ENCODE measurements around the gene ITPRIP.

ITPRIP gene

DNA sequence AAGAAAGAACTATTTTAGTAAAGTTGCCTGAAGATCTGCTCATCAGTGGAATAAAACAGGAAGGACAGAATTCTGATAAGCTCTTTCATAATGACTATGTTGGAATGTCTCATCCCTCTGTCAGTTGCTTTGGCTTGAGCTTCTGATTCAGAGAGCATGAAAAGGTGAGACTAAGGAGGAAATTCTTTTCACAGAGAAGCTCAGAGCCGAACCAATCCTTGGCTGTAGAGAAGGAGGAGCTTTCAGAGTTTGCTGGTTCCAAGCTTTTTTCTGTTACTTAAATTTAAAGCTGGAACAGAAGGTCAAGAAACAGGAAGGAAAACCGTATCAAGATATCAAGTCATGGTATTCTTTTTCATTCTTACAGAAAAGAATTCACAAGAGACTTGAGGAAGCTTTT lies 45.3 kb downstream of the ITPRIP start:
- in situ Hi-C loops (cut with HindIII; ENCODE audit: low sequenced_read_pairs): no loop called here

DNA sequence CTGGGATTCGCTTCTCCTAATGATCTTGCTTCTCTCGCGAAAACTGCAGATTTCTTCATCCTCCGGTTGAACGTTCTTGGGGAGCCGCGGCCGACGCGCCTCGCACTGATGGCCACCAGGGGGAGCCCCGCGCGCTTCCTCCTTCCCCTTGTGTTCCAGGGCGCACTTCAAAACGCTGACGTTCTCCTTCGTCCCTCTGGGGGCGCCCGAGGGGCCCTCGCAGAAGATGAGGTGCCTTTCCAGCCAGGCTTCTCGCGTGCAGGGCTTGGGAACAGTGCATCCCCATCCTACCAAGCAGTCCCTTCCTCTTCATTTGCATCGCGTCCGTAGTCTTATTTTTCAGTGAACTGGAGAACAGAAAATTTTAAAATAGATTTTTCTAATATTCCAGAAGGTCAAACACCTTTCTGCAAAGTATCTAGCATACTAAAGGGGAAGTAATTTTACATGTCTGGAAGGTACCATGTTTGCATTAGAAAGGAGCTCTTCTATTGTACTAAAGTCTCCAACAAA lies 46.8 kb downstream of the ITPRIP start:
- in situ Hi-C loops (cut with HindIII; ENCODE audit: low sequenced_read_pairs): no loop called here

DNA sequence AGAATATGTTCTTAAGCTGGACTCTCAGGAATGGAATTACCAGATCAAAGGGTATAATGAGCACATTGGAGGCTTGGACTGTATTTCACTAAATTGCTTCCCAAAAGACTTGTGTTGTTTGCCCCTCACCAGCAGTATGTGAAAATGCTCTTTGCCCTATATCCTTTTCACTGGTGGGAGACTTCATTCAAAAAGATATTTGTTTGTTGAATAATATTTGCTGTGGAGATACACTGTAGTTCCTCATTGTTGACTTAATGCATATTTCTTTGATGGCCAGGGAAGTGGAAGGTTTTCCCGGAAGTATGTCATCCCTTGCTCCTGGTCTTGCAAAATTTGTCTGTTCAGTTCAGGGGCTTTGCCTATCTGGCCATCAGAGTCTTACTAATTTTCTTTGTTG lies 49.9 kb downstream of the ITPRIP start:
- in situ Hi-C loops (cut with HindIII; ENCODE audit: low sequenced_read_pairs): no loop called here

DNA sequence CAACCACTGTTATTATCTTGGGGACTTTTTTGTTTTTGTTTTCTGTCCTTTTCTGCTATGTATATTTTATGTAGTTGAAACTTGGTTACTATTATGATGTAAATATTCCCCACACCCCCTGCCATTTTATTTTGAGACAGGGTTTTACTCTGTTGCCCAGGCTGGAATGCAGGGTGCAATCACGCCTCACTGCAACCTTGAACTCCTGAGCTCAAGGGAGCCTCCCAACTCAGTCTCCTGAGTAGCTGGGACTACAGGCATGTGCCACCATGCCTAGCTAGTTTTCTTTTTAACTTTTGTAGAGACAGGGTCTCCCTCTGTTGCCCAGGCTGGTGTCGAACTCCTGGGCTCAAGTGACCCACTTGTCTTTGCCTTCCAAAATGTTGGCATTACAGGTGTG lies 51.3 kb downstream of the ITPRIP start:
- in situ Hi-C loops (cut with HindIII; ENCODE audit: low sequenced_read_pairs): no loop called here

DNA sequence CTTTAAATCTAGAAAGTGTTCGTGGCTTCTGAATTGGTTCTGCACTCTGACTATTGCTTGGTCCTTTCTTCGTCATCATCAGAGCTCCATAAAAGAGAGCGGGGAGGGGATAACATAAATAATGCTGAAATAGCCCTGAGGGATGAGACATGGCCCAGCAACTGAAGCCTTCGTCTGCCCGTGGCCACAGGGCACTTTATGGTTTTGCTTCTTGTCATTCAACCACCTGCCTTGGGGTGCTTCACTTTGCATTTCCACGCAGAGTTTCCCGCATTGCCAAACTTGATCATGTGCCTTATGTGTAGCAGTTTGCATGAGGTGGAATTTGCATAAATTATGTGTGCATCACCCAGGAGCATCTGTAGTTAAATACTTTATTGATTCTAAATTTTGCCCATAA lies 53.4 kb downstream of the ITPRIP start:
- in situ Hi-C loops (cut with HindIII; ENCODE audit: low sequenced_read_pairs): no loop called here

DNA sequence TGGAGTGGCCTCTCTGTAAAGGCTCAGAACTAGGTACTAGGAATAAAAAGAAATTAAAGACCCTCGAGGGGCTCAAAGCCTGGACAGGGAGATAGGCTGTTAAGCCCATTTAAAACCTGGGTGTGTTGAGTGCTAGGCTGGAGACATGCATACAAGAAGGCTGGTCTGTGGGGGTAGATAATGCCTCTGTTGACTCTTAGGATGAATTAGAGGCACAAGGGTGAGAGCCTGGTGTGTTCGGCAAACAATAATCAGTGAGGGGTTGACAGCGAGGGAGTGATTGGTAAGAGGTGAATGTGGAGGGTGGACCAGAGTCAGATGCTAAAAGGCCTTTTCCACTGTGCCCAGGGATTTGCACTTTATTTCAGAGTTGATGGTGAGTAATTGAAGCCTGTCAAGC lies 56.6 kb downstream of the ITPRIP start:
- in situ Hi-C loops (cut with HindIII; ENCODE audit: low sequenced_read_pairs): no loop called here

DNA sequence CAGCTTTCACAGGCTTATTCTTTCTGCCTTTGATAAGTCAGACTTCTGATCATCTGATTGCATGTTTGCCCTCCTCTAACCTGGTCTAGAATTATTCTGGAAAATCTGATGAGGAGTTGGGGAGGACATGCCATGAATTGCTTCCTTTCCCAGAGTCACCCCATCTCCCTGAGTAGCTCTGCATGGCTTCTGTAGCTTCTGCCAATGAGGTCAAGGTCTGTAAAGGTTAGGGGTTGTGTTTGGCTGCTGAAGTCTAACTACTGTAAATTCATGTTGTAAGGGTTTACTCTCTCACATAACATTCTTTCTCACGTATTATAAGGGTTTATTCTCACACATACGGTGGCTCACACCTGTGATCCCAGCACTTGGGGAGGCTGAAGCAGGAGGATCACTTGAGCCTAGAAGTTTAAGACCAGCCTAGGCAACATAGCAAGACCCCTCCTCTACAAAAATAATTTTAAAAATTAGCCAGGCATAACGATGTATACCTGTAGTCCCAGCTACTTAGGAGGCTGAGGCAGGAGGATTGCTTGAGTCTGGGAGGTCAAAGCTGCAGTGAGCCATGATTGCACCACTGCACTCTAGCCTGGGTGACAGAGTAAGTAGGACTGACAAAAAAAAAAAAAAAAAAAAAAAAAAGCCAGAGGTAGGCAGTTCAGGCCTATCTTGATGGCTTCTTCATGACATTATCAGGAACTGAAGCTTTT lies 58.6 kb downstream of the ITPRIP start:
- in situ Hi-C loops (cut with HindIII; ENCODE audit: low sequenced_read_pairs): no loop called here

DNA sequence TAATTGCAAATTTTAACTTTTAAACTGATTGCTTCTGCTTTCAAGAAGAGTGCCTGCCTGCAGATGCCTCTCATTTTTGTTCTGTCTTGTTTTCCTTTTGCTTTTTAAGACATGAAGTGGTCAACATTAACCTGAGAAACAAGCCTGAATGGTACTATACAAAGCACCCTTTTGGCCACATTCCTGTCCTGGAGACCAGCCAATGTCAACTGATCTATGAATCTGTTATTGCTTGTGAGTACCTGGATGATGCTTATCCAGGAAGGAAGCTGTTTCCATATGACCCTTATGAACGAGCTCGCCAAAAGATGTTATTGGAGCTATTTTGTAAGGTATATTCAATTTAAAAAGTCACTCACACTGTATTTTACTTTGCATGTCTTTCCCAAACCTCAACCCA lies 60.5 kb downstream of the ITPRIP start:
- in situ Hi-C loops (cut with HindIII; ENCODE audit: low sequenced_read_pairs): no loop called here

DNA sequence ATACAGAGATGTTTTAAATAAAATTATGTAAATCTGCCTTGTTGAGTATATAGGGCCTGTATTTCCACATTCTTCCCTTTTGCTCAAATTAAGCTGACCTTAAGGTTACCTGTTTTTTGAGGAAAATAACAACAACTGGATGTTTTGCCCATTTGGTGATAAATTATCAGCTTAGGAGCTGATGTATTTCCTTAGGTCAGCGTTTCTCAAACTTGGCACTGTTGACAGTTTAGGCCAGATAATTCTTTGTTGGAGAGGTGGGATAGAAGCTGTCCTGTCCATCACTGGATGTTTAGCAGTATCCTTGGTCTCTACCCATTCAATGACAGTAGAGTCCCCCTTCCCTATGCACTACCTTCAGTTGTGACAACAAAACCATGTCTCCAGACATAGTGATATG lies 62.1 kb downstream of the ITPRIP start:
- in situ Hi-C loops (cut with HindIII; ENCODE audit: low sequenced_read_pairs): no loop called here

DNA sequence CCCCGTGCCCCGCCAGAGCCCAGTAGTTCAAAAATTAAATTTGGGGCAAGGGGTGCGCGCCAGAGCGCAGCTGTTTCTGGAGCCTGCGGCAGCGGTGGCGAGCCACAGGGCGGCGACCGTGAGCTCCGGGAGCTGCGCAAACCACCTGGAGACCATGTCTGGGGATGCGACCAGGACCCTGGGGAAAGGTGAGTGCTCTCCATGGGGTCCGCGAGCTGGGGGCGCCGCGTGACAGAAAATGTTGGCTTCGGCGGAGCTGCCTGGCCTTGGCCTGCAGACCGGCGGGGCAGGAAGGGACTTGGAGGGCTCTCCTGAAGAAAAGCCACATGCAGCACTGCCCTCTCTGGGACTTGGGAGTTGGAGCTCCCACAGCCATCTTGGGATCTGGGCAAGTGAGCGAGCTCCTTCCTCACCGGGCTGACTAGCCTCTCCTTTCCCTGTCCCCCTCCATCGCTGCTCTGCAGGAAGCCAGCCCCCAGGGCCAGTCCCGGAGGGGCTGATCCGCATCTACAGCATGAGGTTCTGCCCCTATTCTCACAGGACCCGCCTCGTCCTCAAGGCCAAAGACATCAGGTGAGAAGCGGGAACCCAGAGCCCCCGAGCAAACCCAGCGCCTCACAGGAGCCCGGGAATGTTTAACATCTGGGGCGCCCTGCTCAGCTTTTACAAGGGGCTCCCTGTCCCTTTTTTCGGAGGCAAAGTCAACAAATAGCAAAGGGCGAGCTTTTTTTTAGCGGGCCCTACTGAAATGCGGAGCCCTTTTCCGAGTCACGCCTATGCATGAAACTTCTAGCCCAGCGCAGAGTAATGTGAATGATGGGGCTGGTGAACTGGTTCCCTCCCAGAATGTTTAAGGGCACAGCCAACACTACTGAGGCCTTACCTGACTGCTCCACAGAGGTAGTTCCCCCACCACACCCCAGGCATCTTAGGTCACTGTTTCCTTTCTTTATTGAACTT lies 63.2 kb downstream of the ITPRIP start:
- in situ Hi-C loops (cut with HindIII; ENCODE audit: low sequenced_read_pairs): no loop called here

DNA sequence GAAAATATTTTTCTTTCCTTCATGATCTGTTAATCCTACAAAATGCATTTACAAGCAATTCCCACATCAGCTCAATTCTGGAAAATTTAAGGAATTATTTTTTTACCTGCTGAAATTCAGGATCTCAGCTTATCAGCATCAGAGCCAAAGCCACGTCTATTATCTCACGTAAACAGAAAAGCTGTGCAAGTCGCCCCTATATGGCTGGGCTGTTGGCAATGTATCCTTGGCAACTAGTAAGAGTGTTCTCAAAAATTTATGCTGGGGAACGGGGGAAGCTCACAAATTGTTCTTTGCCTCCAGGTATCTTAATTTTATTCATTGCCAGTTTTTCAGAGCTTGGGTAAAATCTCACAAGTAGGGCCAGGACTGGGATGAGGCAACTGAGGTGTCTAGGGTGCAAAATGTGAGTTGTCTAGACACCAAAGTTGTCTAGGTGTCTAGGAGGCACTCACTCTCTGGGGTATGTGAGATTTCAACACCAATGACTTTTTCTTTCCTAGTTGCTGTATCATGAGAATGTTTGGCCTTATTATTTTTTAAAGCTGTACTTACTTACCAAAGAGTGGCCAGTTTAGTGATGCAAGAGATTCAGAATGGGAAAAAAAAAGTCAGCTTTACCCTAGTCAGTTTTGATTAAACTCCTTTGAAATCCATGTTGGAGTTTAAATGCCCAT lies 64.2 kb downstream of the ITPRIP start:
- in situ Hi-C loops (cut with HindIII; ENCODE audit: low sequenced_read_pairs): no loop called here

DNA sequence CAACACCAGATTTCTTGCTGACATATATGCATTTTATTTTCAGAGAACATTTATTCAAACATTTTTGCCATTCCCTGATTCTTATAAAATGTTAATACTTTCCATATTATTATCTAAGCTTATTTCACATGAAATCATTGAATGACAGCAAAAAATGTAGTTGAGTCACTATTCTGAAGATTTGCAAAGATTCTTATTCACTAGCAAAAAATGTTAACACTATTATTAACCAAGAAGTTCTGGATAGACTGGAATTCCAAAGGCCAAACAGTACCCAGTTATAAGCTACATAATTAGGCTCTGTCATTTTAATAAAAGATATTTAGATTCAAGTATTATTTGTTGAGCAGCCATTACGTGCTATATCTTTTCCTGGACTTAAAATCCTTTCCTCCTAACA lies 65.0 kb downstream of the ITPRIP start:
- in situ Hi-C loops (cut with HindIII; ENCODE audit: low sequenced_read_pairs): no loop called here

DNA sequence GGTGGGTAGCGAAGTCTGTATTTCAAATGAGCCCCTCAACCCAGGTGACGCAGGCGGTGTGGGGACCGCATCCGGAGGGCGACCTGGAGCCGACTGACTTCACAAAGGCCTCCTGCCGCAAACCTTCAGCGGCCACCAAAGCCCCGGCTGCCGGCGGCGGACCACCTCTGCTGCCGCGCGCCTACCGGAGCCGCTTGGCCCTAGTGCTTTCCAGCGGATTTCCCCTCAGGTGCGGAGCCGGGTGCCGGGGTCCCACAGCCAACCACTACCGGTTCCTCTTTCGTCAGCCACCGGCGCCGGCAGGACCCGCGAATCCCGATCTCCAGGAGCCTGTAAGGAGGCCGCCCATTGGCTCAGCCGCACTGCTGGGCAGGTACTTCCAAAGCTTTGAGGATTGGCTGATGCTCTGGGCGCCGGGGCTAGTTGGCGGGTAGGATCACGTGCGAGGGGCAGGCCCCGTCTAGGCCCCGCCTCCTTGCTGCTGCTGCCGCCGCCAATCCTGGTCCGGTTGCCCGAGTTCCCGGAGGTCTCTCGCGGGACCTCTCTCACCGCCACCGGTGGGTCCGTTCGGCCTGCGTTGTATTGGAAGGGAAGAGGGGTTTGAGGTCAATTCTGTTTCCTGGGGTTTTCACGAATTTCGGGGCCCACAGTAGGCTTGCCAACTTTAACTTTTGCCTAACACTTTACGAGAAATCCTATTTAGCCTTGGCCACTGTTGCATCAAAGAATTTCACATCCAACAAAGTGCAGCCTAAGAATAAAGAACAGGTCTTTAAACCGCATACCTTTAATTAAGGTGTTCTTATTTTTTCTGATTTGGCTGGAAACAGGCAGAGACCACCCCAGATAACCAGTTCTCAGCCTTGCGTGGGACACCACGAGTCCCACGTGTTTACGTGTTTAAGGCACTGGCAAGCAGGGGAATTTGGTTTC lies 69.3 kb downstream of the ITPRIP start, which contains the start of gene GSTO2:
Gene GSTO2 (plus strand): TSS at position 472 of the 933 bp plus-strand sequence. CDS start 5,732 bp downstream, outside the sequence.
- in situ Hi-C loops (cut with HindIII; ENCODE audit: low sequenced_read_pairs): no loop called here

DNA sequence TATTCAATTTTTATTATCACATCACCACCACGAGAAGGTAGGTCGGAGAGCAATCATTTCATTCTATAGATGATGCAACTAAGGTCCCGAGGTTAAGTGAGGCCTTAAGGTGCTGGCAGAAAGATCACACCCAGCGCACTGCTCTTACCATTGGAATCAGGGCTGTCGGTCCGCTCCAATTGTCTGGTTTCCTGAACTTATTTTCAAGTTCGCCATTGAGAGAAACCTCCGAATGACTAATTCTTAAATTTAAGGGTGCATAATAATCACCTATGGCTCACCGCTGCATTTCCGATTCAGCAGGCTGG lies 69.9 kb downstream of the ITPRIP start:
- in situ Hi-C loops (cut with HindIII; ENCODE audit: low sequenced_read_pairs): no loop called here

DNA sequence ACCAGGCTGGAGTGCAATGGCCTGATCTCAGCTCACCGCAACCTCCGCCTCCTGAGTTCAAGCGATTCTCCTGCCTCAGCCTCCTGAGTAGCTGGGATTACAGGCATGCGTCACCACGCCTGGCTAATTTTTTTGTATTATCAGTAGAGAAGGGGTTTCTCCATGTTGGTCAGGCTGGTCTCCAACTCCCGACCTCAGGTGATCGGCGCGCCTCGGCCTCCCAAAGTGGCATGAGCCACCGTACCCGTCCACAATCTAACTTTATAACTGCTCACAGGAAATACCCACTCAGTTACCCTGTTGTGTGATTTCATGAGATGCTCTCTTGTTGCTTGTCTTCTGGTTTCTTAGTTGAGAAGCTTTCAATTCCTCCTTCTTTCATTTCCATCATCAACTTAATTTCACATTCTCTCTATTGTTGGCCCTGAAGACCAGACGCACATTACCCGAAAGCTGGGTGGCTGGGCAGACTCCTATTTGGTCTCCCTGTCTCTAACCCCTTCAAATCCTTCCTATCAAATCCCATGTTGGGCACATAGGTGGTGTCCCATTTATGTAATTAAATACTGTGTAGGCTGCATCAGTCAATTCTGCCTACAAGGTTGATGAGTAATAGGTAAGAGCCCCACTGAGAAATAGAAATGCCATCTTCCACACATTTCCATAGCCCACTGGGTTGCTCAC lies 70.4 kb downstream of the ITPRIP start:
- in situ Hi-C loops (cut with HindIII; ENCODE audit: low sequenced_read_pairs): no loop called here

DNA sequence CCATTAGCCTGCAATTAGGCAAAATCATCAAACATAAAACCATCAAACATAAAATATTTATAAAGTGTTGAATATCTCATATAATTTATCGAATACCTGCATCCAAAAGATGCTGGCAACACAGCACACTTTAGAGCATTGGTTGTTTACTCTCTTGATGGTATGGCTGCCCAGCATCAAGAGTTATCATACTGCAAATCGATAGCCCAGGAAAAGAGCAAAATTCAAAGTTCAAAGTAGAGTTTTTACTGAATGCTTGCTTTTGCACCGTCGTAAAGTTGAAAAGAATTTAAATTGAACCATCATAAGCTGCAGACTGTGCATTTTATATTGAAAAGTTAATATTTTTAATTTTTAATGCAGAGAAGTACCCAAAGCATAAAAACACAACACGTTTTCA lies 73.5 kb downstream of the ITPRIP start:
- in situ Hi-C loops (cut with HindIII; ENCODE audit: low sequenced_read_pairs): no loop called here

DNA sequence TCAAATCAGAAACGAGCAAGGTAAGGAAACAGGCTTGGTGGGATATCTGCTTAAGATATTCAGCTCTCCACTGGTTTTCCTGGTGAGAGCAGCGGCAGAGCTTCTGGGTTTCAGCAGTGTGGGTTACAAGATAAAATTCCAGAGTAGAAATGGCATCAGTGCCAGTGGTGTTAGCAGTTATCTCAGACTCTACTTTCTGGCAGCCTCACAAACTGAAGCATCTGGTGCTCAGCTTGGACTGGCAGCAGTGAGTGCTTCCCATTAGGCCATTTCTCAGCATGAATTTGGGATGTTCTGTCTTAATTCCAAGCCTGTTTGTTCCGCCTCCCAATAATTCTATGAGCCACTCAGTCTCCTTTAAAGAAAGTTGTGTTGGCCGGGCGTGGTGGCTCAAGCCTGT lies 76.2 kb downstream of the ITPRIP start:
- in situ Hi-C loops (cut with HindIII; ENCODE audit: low sequenced_read_pairs): no loop called here

DNA sequence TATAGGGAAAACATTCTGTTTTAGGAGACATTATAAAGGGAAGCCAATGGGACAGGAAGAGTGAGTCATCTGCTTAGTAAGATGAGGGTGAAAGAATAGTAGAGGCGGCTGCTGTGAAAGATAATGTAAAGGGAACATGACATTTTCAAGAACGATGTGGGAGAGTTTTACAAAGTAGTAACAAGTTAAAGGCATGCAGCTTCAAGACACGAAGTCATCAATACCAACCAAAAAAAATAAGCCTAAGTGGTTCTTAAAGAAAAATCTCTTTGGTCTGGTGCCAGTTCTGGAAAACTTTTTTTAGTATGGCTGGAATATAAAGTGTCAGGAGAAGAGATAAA lies 77.5 kb downstream of the ITPRIP start:
- in situ Hi-C loops (cut with HindIII; ENCODE audit: low sequenced_read_pairs): no loop called here

DNA sequence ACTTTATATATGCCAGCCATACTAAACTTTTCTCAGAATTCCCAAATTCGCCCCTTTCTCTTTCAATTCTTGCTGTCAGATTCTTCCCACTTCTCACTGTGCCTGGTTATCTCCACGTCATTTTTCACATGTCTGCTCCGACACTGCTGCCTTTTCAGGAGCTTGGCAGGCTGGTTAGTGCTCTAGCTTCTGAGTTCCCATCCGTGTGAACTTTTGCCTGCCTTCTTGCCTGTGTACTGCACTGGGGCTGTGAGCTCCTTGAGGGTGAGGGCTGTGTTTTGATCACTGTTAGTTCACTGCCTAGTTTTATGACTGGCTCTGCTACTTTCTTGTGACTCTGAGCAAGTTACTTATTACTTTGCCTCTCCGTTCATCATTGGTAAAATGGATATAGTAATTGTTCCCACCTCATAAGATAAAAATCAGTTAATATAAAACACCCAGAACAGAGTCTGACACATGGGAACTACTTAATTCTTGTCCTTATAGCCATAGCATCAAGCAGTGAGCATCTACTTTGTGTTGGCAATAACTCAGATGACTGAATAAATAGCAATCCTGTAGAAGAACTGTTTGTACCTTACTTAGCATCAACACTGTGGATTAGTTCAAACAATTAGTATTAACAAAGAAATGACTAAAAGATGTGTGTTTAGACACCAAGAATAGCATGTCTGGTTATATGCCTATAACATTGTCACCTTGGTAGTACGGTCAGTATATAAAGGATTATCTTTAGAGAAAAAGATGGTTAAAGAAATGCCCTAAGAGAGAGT lies 78.1 kb downstream of the ITPRIP start:
- in situ Hi-C loops (cut with HindIII; ENCODE audit: low sequenced_read_pairs): loop anchor here (5.0 kb wide), 1 partner anchor 42 kb away; no protein-coding TSS in a partner anchor
